Measurements from ENCODE around the gene LTB4R. TPM values are rescaled to one million over a fixed set of nuclear protein-coding genes. Genes with fewer than 3 reads are reported as not detected.

Gene LTB4R
- total RNA-seq, 2 experiments from 2014 or later, result 10.6 to 11.4 TPM

- intact Hi-C loops (cut with micrococcal nuclease), result loop anchor here (1.0 to 10.0 kb wide), 12 partner anchors 26 to 949 kb away; partner anchors contain the start of genes EMC9, IRF9, MDP1 and PABPN1
- Mint-ChIP-seq H3K36me3 (ENCODE audit: low read depth) (peaks cover 18% of the 10 kb centered on the region), H3K4me3 (peak overlapping the region; percentile 78), H3K27me3 (ENCODE audit: low read depth) (no peaks in the 10 kb centered on the region), H3K27ac (peak overlapping the region; percentile 95), H3K4me1 (ENCODE audit: low read depth) (peaks cover 42% of the 10 kb centered on the region), H3K9me3 (no peaks in the 10 kb centered on the region)
- DNase-seq, result no peak
- CTCF ChIA-PET, result interaction anchor here (0.9 to 4.8 kb wide), 15 partner anchors 9 to 63 kb away, joined by 3 to 43 read pairs (median 7); partner anchors contain the start of genes CIDEB and TINF2
These were observed 40.7 kb upstream of the LTB4R start for GRCh38 chr14:24270537-24271133.

GRCh38 chr14:24271134-24271833 lies 40.0 kb upstream of the LTB4R start, which contains the start of gene RABGGTA:
TSS of gene RABGGTA (minus strand) at chr14:24271597. CDS start at chr14:24271115, 482 bp downstream.
- CTCF ChIA-PET, result interaction anchor here (0.9 to 4.8 kb wide), 17 partner anchors 9 to 91 kb away, joined by 3 to 43 read pairs (median 7); partner anchors contain the start of genes CIDEB and TINF2
- Mint-ChIP-seq H3K4me3 (peak within 1 kb of the TSS; percentile 78), H3K27me3 (ENCODE audit: low read depth) (no peaks in the 10 kb centered on the region), H3K4me1 (ENCODE audit: low read depth) (peaks cover 43% of the 10 kb centered on the region), H3K36me3 (ENCODE audit: low read depth) (peaks cover 15% of the 10 kb centered on the region), H3K9me3 (no peaks in the 10 kb centered on the region), H3K27ac (peak within 1 kb of the TSS; percentile 95)
- intact Hi-C loops (cut with micrococcal nuclease), result loop anchor here (1.0 to 10.0 kb wide), 12 partner anchors 25 to 950 kb away; partner anchors contain the start of genes EMC9, IRF9, MDP1 and PABPN1
- peak; percentile 94 for DNase-seq

- intact Hi-C loops (cut with micrococcal nuclease), result loop anchor here (1.0 to 10.0 kb wide), 12 partner anchors 24 to 951 kb away; partner anchors contain the start of genes EMC9, IRF9, MDP1 and PABPN1
- H3K27ac Mint-ChIP-seq, result peak overlapping the region; percentile 95
- peaks cover 47% of the 10 kb centered on the region for H3K4me1 Mint-ChIP-seq (ENCODE audit: low read depth)
- CTCF ChIA-PET, result interaction anchor here (0.7 to 4.8 kb wide), 14 partner anchors 9 to 90 kb away, joined by 3 to 43 read pairs (median 6); partner anchors contain the start of genes CIDEB and TINF2
- no peaks in the 10 kb centered on the region for H3K9me3 Mint-ChIP-seq
- no peaks in the 10 kb centered on the region for H3K27me3 Mint-ChIP-seq (ENCODE audit: low read depth)
- H3K36me3 Mint-ChIP-seq (ENCODE audit: low read depth), result peaks cover 11% of the 10 kb centered on the region
- no peak for DNase-seq
- peak overlapping the region; percentile 78 for H3K4me3 Mint-ChIP-seq
These were observed 39.5 kb upstream of the LTB4R start for GRCh38 chr14:24271834-24272263.

GRCh38 chr14:24272467-24272866 lies 38.8 kb upstream of the LTB4R start:
- CTCF ChIA-PET, result interaction anchor here (0.7 to 4.8 kb wide), 9 partner anchors 8 to 90 kb away, joined by 3 to 43 read pairs (median 7); partner anchors contain the start of genes CIDEB and TINF2
- Mint-ChIP-seq H3K27me3 (ENCODE audit: low read depth) (no peaks in the 10 kb centered on the region), H3K4me3 (peak overlapping the region; percentile 78), H3K4me1 (ENCODE audit: low read depth) (peaks cover 53% of the 10 kb centered on the region), H3K9me3 (no peaks in the 10 kb centered on the region), H3K36me3 (ENCODE audit: low read depth) (peaks cover 5% of the 10 kb centered on the region), H3K27ac (peak overlapping the region; percentile 95)
- DNase-seq, result no peak
- intact Hi-C loops (cut with micrococcal nuclease), result loop anchor here (5.0 to 10.0 kb wide), 2 partner anchors 400 to 718 kb away; partner anchors contain the start of genes THTPA and ZFHX2

GRCh38 chr14:24273422-24273998 lies 37.8 kb upstream of the LTB4R start:
- H3K4me3 Mint-ChIP-seq, result peak overlapping the region; percentile 16
- DNase-seq, result no peak
- peaks cover 64% of the 10 kb centered on the region for H3K4me1 Mint-ChIP-seq (ENCODE audit: low read depth)
- no peaks in the 10 kb centered on the region for H3K9me3 Mint-ChIP-seq
- no peaks in the 10 kb centered on the region for H3K27me3 Mint-ChIP-seq (ENCODE audit: low read depth)
- CTCF ChIA-PET, result interaction anchor here (0.7 to 10.8 kb wide), 10 partner anchors 10 to 87 kb away, joined by 3 to 154 read pairs (median 8); partner anchors contain the start of genes CHMP4A, DHRS1, LTB4R2 and NOP9
- H3K36me3 Mint-ChIP-seq (ENCODE audit: low read depth), result peaks cover 9% of the 10 kb centered on the region
- H3K27ac Mint-ChIP-seq, result peak overlapping the region; percentile 95
- intact Hi-C loops (cut with micrococcal nuclease), result loop anchor here (5.0 to 10.0 kb wide), 2 partner anchors 399 to 719 kb away; partner anchors contain the start of genes THTPA and ZFHX2

DNA sequence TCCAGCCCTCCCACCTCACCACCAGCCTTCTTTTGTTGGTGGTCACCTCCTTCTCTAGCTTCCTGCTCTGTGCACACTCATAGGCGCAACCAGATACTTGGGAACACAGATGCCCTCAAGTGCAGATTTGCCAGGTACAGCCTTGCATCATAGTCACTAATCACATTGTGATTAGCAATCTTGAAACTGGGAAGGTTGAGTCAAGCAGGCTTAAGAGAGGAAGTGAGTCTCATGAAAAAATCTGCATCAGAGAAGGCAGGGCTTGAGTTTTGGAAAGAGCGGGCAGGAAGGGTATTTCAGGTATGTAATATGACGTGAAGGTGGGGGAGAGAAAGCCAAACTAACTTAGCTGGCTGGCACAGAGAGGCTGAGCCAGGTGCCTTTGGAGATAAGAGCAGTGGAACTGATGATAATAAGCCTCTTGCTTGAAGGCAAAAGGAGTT lies 37.2 kb upstream of the LTB4R start:
- Mint-ChIP-seq H3K4me3 (peak overlapping the region; percentile 38), H3K27ac (peak overlapping the region; percentile 95), H3K9me3 (no peaks in the 10 kb centered on the region), H3K36me3 (ENCODE audit: low read depth) (peaks cover 9% of the 10 kb centered on the region), H3K27me3 (ENCODE audit: low read depth) (no peaks in the 10 kb centered on the region), H3K4me1 (ENCODE audit: low read depth) (peaks cover 70% of the 10 kb centered on the region)
- intact Hi-C loops (cut with micrococcal nuclease), result loop anchor here (1.0 to 10.0 kb wide), 7 partner anchors 15 to 719 kb away; partner anchors contain the start of genes CHMP4A, DCAF11, GMPR2 and NEDD8
- peak; percentile 82 for DNase-seq
- CTCF ChIA-PET, result interaction anchor here (0.7 to 10.8 kb wide), 12 partner anchors 10 to 183 kb away, joined by 3 to 154 read pairs (median 5); partner anchors contain the start of genes CHMP4A, DHRS1, LTB4R2 and NOP9

DNA sequence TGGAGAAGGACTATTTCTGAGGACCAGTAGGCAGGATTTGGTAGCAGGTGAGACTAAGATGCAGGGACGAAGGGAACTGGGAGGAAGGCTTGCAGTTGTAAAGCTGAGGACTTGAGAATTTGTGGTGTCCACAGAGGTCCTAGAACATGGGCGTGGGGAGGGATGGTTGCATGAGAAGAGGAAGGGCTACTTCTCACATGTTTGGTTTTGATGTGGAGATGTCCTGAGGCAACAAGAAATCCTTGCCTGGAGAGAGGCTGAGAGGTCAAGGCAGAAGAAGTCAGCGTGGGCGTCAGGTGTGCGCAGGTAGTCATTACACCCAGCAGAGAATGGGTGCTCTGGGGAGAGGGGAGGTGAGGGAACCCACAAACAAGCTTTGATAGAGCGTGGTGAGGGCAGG lies 34.2 kb upstream of the LTB4R start:
- Mint-ChIP-seq H3K4me3 (no peak overlapping the region), H3K27me3 (ENCODE audit: low read depth) (no peaks in the 10 kb centered on the region), H3K27ac (no peak overlapping the region), H3K36me3 (ENCODE audit: low read depth) (peaks cover 3% of the 10 kb centered on the region), H3K4me1 (ENCODE audit: low read depth) (peaks cover 75% of the 10 kb centered on the region), H3K9me3 (no peaks in the 10 kb centered on the region)
- intact Hi-C loops (cut with micrococcal nuclease), result loop anchor here (10.0 kb wide), 1 partner anchor 722 kb away; the partner anchor contains the start of genes THTPA and ZFHX2
- DNase-seq, result no peak
- CTCF ChIA-PET, result interaction anchor here (2.6 to 10.8 kb wide), 3 partner anchors 21 to 34 kb away, joined by 12 to 154 read pairs (median 39); partner anchors contain the start of genes CIDEB, DHRS1, NOP9 and TINF2

GRCh38 chr14:24277606-24278321 lies 33.5 kb upstream of the LTB4R start:
- peak overlapping the region; percentile 80 for H3K27ac Mint-ChIP-seq
- peaks cover 68% of the 10 kb centered on the region for H3K4me1 Mint-ChIP-seq (ENCODE audit: low read depth)
- no peaks in the 10 kb centered on the region for H3K9me3 Mint-ChIP-seq
- intact Hi-C loops (cut with micrococcal nuclease), result loop anchor here (10.0 kb wide), 1 partner anchor 723 kb away; the partner anchor contains the start of genes THTPA and ZFHX2
- H3K4me3 Mint-ChIP-seq, result no peak overlapping the region
- DNase-seq, result peak; percentile 75
- no peaks in the 10 kb centered on the region for H3K27me3 Mint-ChIP-seq (ENCODE audit: low read depth)
- peaks cover 3% of the 10 kb centered on the region for H3K36me3 Mint-ChIP-seq (ENCODE audit: low read depth)
- CTCF ChIA-PET, result interaction anchor here (2.6 to 10.8 kb wide), 4 partner anchors 21 to 35 kb away, joined by 12 to 154 read pairs (median 40); partner anchors contain the start of genes CIDEB, DHRS1, NOP9 and TINF2

DNA sequence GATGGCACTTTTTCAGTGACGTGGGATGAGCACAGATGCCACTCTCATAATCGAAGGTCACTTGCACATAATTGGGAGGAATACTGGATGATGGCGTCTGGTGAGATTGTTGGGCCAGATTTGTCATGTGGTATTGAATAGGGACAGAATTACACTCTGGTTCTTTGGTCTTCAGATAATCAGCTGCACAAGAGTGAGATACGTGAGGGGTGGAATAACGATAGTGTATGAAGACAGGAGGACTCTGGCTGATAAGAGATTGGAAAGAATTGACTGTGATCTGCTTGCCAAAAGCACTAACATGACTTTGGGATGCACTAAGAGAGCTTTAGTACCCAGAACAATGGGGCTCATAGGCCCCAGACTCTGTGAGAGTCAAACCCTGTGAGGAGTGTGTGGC lies 32.9 kb upstream of the LTB4R start:
- peaks cover 62% of the 10 kb centered on the region for H3K4me1 Mint-ChIP-seq (ENCODE audit: low read depth)
- intact Hi-C loops (cut with micrococcal nuclease), result loop anchor here (10.0 kb wide), 1 partner anchor 724 kb away; the partner anchor contains the start of genes THTPA and ZFHX2
- no peak for DNase-seq
- no peaks in the 10 kb centered on the region for H3K9me3 Mint-ChIP-seq
- no peak overlapping the region for H3K4me3 Mint-ChIP-seq
- H3K27ac Mint-ChIP-seq, result peak overlapping the region; percentile 80
- peaks cover 3% of the 10 kb centered on the region for H3K36me3 Mint-ChIP-seq (ENCODE audit: low read depth)
- no peaks in the 10 kb centered on the region for H3K27me3 Mint-ChIP-seq (ENCODE audit: low read depth)
- CTCF ChIA-PET, result interaction anchor here (3.4 to 10.8 kb wide), 4 partner anchors 13 to 35 kb away, joined by 31 to 154 read pairs (median 40); partner anchors contain the start of genes CIDEB, DHRS1, NOP9 and TINF2

DNA sequence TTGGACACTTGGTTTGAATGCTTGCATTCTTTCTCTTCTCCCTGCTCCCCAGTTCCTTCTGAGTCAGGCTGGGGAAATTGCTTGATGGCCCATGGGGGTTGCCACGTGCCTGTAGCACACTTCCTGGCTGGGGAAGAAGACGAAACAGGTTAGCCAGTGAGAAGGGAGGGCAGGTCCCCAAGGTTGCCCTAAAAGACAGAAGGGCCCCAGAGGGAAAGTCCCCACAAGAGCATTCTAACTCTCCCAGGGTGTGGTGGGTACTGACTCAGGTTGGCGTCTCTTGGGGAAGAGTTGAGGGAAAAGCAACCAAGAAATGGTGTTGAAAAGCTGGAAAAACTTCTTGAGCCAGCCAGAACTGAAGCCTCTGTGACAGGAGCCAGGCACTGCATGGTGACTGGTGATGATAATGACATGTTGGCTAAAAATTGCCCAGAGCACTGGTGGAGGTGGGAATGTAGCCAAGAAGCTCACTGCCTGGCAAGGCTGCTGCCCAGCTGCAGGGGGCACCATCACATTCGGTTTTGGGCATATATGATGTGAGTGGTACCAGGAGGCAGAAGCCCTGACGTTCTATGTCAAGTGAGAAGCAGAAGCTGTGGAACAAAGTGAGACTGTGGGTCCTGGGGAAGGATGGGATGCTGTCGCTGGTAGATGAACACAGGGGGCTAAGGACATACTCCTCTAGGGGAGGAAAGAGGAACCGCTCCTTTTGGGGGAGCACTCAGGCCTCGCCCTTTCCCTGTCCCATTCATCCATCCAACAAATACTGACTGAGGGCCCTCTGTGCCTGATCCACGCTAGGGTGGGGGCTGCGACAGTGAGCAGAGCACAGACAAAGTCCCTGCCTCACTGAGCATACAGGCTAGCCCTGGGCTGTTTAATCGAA lies 31.8 kb upstream of the LTB4R start:
- Mint-ChIP-seq H3K9me3 (no peaks in the 10 kb centered on the region), H3K27me3 (ENCODE audit: low read depth) (no peaks in the 10 kb centered on the region), H3K27ac (peak overlapping the region; percentile 80), H3K36me3 (ENCODE audit: low read depth) (peaks cover 3% of the 10 kb centered on the region), H3K4me1 (ENCODE audit: low read depth) (peaks cover 52% of the 10 kb centered on the region), H3K4me3 (peak overlapping the region; percentile 20)
- CTCF ChIA-PET, result interaction anchor here (0.6 to 10.8 kb wide), 12 partner anchors 9 to 157 kb away, joined by 3 to 154 read pairs (median 6); partner anchors contain the start of genes CIDEB, DHRS1, LTB4R and NOP9
- intact Hi-C loops (cut with micrococcal nuclease), result loop anchor here (1.0 to 10.0 kb wide), 5 partner anchors 10 to 725 kb away; partner anchors contain the start of genes THTPA, TM9SF1 and ZFHX2
- peak; percentile 90 for DNase-seq

All from activated naive CD4-positive, alpha-beta T cell treated with anti-CD3 and anti-CD28 coated beads for 36 hours (primary cell).